Umbilical cord (tissue), 2 donors: ENCODE measurements around the gene FGF5. TPM values are rescaled to one million over a fixed set of nuclear protein-coding genes. Genes with fewer than 3 reads are reported as not detected.
"Not testable (repeated sequence)": the region's sequence is repeated elsewhere in the genome, so short reads cannot be mapped to it uniquely, and the experiment has no call there.

Experiments used
- DNase-seq: peaks from one replicate; pipeline ENCODE4 v3.0.0-alpha.2; 2015; ENCODE audit warnings: low spot score
- total RNA-seq: library from RNA; depleted of rRNA; stranded (reverse); fragments of >200 nt; gene quantifications from one replicate; pipeline ENCODE4 v1.2.3, GENCODE V29; 2014; ENCODE audit warnings: low replicate concordance; ENCODE audit not compliant: insufficient read depth

FGF5 gene
- total RNA-seq, 1 donor from 2014 or later: 1.9 TPM

GRCh38 chr4:80253510-80253909 is 13.0 kb upstream of the FGF5 start:
- no peak for DNase-seq

- DNase-seq: no peak
These were observed 12.3 kb upstream of the FGF5 start for GRCh38 chr4:80254114-80254513.

GRCh38 chr4:80255329-80256095 is 11.0 kb upstream of the FGF5 start:
- no peak for DNase-seq

GRCh38 chr4:80257851-80258250 is 8.6 kb upstream of the FGF5 start:
- no peak for DNase-seq

- DNase-seq: no peak
These were observed 7.5 kb upstream of the FGF5 start for GRCh38 chr4:80259012-80259411.

GRCh38 chr4:80259817-80260216 is 6.6 kb upstream of the FGF5 start:
- DNase-seq: no peak

GRCh38 chr4:80261989-80262600 is 4.4 kb upstream of the FGF5 start:
- no peak for DNase-seq

GRCh38 chr4:80263541-80264351 is 2.7 kb upstream of the FGF5 start:
- DNase-seq: no peak

- DNase-seq: no peak
These were observed 2.2 kb upstream of the FGF5 start for GRCh38 chr4:80264352-80264647.

GRCh38 chr4:80264825-80265224 is 1.6 kb upstream of the FGF5 start:
- no peak for DNase-seq

GRCh38 chr4:80265571-80266252 is 752 bp upstream of the FGF5 start:
- DNase-seq: peak; percentile 18

GRCh38 chr4:80266902-80267380 is 477 bp downstream of the FGF5 start:
- peak; percentile 3 for DNase-seq

- no peak for DNase-seq
These were observed 1.8 kb downstream of the FGF5 start for GRCh38 chr4:80268081-80268823.

- no peak for DNase-seq
These were observed 2.5 kb downstream of the FGF5 start for GRCh38 chr4:80268936-80269335.

GRCh38 chr4:80270321-80270720 is 3.9 kb downstream of the FGF5 start:
- DNase-seq: no peak

- DNase-seq: no peak
These were observed 4.4 kb downstream of the FGF5 start for GRCh38 chr4:80270868-80271267.

- DNase-seq: no peak
These were observed 5.3 kb downstream of the FGF5 start for GRCh38 chr4:80271801-80272200.

- no peak for DNase-seq
These were observed 10.5 kb downstream of the FGF5 start for GRCh38 chr4:80276931-80277330.

GRCh38 chr4:80279751-80280150 is 13.3 kb downstream of the FGF5 start:
- no peak for DNase-seq

- DNase-seq: no peak
These were observed 20.0 kb downstream of the FGF5 start for GRCh38 chr4:80286451-80286850.

- not testable (repeated sequence) for DNase-seq
These were observed 24.2 kb downstream of the FGF5 start for GRCh38 chr4:80290665-80291064.
